GM18951 (cell line): Measurements from ENCODE around the gene KIAA2012.

Experiments
- POLR2A ChIP-seq: IDR thresholded peaks from 4 replicates; pipeline ENCODE4 v1.6.1; 2011; ENCODE audit warnings: mild to moderate bottlenecking; ENCODE audit not compliant: insufficient read length, insufficient read depth; ENCODE audit errors: extremely low read depth
- in situ Hi-C: fragments of 300-500 bp; cut with MboI; formaldehyde crosslinking; loops from one replicate; pipeline ENCODE4 v1.12.0; 2022; ENCODE audit warnings: low sequenced_read_pairs, mixed read lengths, inconsistent platforms; ENCODE audit not compliant: unreplicated experiment

The KIAA2012 gene

GRCh38 chr2:202035941-202036372 lies 37.1 kb upstream of the KIAA2012 start:
- TF ChIP-seq POLR2A: no peak
- in situ Hi-C loops: no loop called here

- in situ Hi-C loops: no loop called here
- TF ChIP-seq POLR2A: no peak
Observed at GRCh38 chr2:202036601-202037037, 36.4 kb upstream of the KIAA2012 start.

- in situ Hi-C loops: no loop called here
- no peak for TF ChIP-seq POLR2A
Observed at GRCh38 chr2:202037086-202037485, 36.0 kb upstream of the KIAA2012 start.

GRCh38 chr2:202038471-202039277 lies 34.4 kb upstream of the KIAA2012 start:
- in situ Hi-C loops: no loop called here

GRCh38 chr2:202039278-202040078 lies 33.6 kb upstream of the KIAA2012 start:
- in situ Hi-C loops: no loop called here
- no peak for TF ChIP-seq POLR2A

More at GRCh38 chr2:202038471-202039277, 34.4 kb upstream of the KIAA2012 start:
- TF ChIP-seq POLR2A: no peak

GRCh38 chr2:202040079-202040844 lies 32.8 kb upstream of the KIAA2012 start:
- in situ Hi-C loops: no loop called here
- TF ChIP-seq POLR2A: no peak

GRCh38 chr2:202042444-202042843 lies 30.6 kb upstream of the KIAA2012 start:
- TF ChIP-seq POLR2A: no peak
- in situ Hi-C loops: no loop called here

GRCh38 chr2:202043475-202043874 lies 29.6 kb upstream of the KIAA2012 start:
- in situ Hi-C loops: no loop called here
- TF ChIP-seq POLR2A: no peak

- TF ChIP-seq POLR2A: no peak
Observed at GRCh38 chr2:202044777-202045176, 28.3 kb upstream of the KIAA2012 start.

GRCh38 chr2:202046572-202046971 lies 26.5 kb upstream of the KIAA2012 start:
- in situ Hi-C loops: no loop called here
- no peak for TF ChIP-seq POLR2A

More at GRCh38 chr2:202044777-202045176, 28.3 kb upstream of the KIAA2012 start:
- in situ Hi-C loops: no loop called here

- in situ Hi-C loops: no loop called here
- TF ChIP-seq POLR2A: no peak
Observed at GRCh38 chr2:202049092-202049728, 23.8 kb upstream of the KIAA2012 start.

- in situ Hi-C loops: no loop called here
- TF ChIP-seq POLR2A: no peak
Observed at GRCh38 chr2:202049840-202050239, 23.2 kb upstream of the KIAA2012 start.
